Measurements from ENCODE around the gene OR2T33. TPM values are rescaled to one million over a fixed set of nuclear protein-coding genes. Genes with fewer than 3 reads are reported as not detected.

Gene OR2T33
- total and polyA plus RNA-seq, 9 donors: not detected

GRCh38 chr1:248239478-248239877 lies 38.3 kb downstream of the OR2T33 start:
- no peaks in the 10 kb centered on the region for H3K27me3 ChIP-seq
- 83 to 92% (median 88%) methylated on average over 9 of the region's 9 CpGs for WGBS, 3 donors
- no peak for DNase-seq
- intact Hi-C loops (cut with DNase I): loop anchor here in 1 of 4 donors (10.0 kb wide), 1 partner anchor 1195 kb away; no protein-coding TSS in a partner anchor
- TF ChIP-seq CTCF (IDR thresholded peaks at IDR 0.05) (no peak), POLR2A (IDR thresholded peaks at IDR 0.05) (no peak), EP300 (IDR thresholded peaks at IDR 0.05) (no peak)
- no peaks in the 10 kb centered on the region for H3K4me1 ChIP-seq (ENCODE audit: insufficient read depth)
- no peaks in the 10 kb centered on the region for H3K9me3 ChIP-seq
- H3K4me3 ChIP-seq: no peak overlapping the region
- no peak overlapping the region for H3K27ac ChIP-seq
- no peaks in the 10 kb centered on the region for H3K36me3 ChIP-seq

DNA sequence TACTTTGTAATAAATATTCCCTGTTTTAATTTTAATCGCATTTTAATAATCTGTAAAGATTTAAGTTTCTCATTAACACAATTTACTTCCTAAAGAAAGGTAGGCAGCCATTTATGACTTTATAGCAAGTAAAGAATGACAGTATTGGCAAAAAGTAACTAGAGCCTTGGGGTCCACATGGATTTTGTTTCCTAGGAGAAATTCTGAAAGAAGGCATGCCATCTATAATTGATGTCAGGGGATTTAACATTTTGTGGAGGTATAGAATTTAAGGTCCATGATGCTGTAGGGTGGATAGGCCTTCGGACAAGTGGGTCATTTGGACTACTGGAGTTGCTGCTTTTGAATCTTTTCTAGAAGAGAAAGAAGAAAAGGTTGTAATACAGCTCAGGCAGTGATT lies 46.7 kb downstream of the OR2T33 start, which contains the start of gene OR2M4:
Gene OR2M4 (plus strand): TSS at position 301 of the 400 bp plus-strand sequence. CDS start 7,512 bp downstream, outside the sequence.
- no peak within 1 kb of the TSS for H3K27ac ChIP-seq
- intact Hi-C loops (cut with DNase I): loop anchor here in 1 of 4 donors (10.0 kb wide), 1 partner anchor 1186 kb away; no protein-coding TSS in a partner anchor
- H3K27me3 ChIP-seq: no peaks in the 10 kb centered on the region
- DNase-seq: no peak
- no peak for TF ChIP-seq EP300 (IDR thresholded peaks at IDR 0.05)
- no peak for TF ChIP-seq POLR2A (IDR thresholded peaks at IDR 0.05)
- TF ChIP-seq CTCF (IDR thresholded peaks at IDR 0.05): no peak
- H3K4me1 ChIP-seq (ENCODE audit: insufficient read depth): no peaks in the 10 kb centered on the region
- H3K4me3 ChIP-seq: no peak within 1 kb of the TSS
- WGBS, 3 donors: 71 to 76% (median 73%) methylated on average over 2 of the region's 2 CpGs
- no peaks in the 10 kb centered on the region for H3K9me3 ChIP-seq
- no peaks in the 10 kb centered on the region for H3K36me3 ChIP-seq

DNA sequence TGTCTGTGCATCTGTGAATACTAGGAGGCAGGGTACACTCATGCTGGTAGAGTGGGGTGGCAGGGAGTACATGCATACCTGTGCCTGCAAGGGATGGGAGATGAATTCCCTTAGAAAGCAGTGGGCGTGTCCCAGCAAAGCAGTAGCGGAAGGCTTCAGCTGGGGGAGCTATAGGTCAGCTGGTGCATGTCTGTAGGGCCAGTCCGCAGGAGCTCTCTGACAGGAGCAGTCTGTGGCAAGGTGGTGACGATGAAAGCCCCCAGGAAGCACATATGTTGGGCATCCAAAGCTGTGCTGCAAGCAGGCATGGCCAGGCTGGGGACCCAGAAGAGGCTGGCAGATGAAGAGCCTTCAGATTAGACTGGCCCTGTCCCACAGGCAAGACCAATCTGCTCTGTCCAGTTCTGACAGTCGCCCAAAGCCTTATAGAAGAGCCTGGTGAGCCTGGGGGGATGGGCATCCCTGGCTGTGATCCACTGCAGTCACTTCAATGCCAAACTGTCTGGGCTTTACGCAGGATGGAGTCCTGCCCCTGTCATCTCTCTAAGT lies 48.3 kb downstream of the OR2T33 start:
- intact Hi-C loops (cut with DNase I): no loop called here
- WGBS, 3 donors: 51 to 70% (median 59%) methylated on average over 6 of the region's 6 CpGs

GRCh38 chr1:248225537-248225936 lies 52.2 kb downstream of the OR2T33 start:
- DNase-seq: no peak
- Histone ChIP-seq H3K9me3 (no peaks in the 10 kb centered on the region), H3K4me3 (no peak overlapping the region), H3K36me3 (no peaks in the 10 kb centered on the region), H3K4me1 (ENCODE audit: insufficient read depth) (no peaks in the 10 kb centered on the region), H3K27ac (no peak overlapping the region), H3K27me3 (no peaks in the 10 kb centered on the region)
- 75 to 83% (median 77%) methylated on average over 1 of the region's 1 CpG for WGBS, 3 donors
- TF ChIP-seq POLR2A (IDR thresholded peaks at IDR 0.05): no peak
- no peak for TF ChIP-seq CTCF (IDR thresholded peaks at IDR 0.05)
- no peak for TF ChIP-seq EP300 (IDR thresholded peaks at IDR 0.05)
- intact Hi-C loops (cut with DNase I): no loop called here

More for the DNA sequence above, 48.3 kb downstream of the OR2T33 start:
- H3K27me3 ChIP-seq: no peaks in the 10 kb centered on the region
- no peaks in the 10 kb centered on the region for H3K9me3 ChIP-seq
- no peaks in the 10 kb centered on the region for H3K36me3 ChIP-seq
- no peak overlapping the region for H3K27ac ChIP-seq
- no peak for DNase-seq
- TF ChIP-seq EP300 (IDR thresholded peaks at IDR 0.05) (no peak), POLR2A (IDR thresholded peaks at IDR 0.05) (no peak), CTCF (IDR thresholded peaks at IDR 0.05) (no peak)
- H3K4me3 ChIP-seq: no peak overlapping the region
- no peaks in the 10 kb centered on the region for H3K4me1 ChIP-seq (ENCODE audit: insufficient read depth)

Other genes starting within 250 kb of the OR2T33 start
- under 1 TPM in 5 of 7 donors, not detected in 2; 0.08 to 0.69 (median 0.17) TPM for gene OR2L2, start 247.9 kb downstream of the OR2T33 start, total RNA-seq
- under 1 TPM in 1 of 2 donors, not detected in 1; 0.12 TPM for gene OR2L2, start 247.9 kb downstream of the OR2T33 start, polyA plus RNA-seq
- gene OR2L3, start 231.1 kb downstream of the OR2T33 start, total RNA-seq: under 1 TPM in 4 of 7 donors, not detected in 3; 0.08 to 0.24 (median 0.16) TPM
- gene OR2L3, start 231.1 kb downstream of the OR2T33 start, polyA plus RNA-seq: not detected
- under 1 TPM in 3 of 7 donors, not detected in 4; 0.24 to 0.34 (median 0.25) TPM for gene OR2L13, start 182.8 kb downstream of the OR2T33 start, total RNA-seq
- under 1 TPM; 0.04 to 0.13 TPM for gene OR2L13, start 182.8 kb downstream of the OR2T33 start, polyA plus RNA-seq
- not detected for gene OR2M5, start 132.8 kb downstream of the OR2T33 start, total RNA-seq
- not detected for gene OR2M5, start 132.8 kb downstream of the OR2T33 start, polyA plus RNA-seq
- not detected for gene OR2M2, start 103.2 kb downstream of the OR2T33 start, total RNA-seq
- not detected for gene OR2M2, start 103.2 kb downstream of the OR2T33 start, polyA plus RNA-seq
- gene OR2M3, start 80.7 kb downstream of the OR2T33 start, total RNA-seq: under 1 TPM in 1 of 7 donors, not detected in 6; 0.11 TPM
- gene OR2M3, start 80.7 kb downstream of the OR2T33 start, polyA plus RNA-seq: not detected
- gene OR2M4, start 46.6 kb downstream of the OR2T33 start, total RNA-seq: under 1 TPM in 1 of 7 donors, not detected in 6; under 0.01 TPM
- not detected for gene OR2M4, start 46.6 kb downstream of the OR2T33 start, polyA plus RNA-seq
- not detected for gene OR2T12, start 25.4 kb upstream of the OR2T33 start, total RNA-seq
- not detected for gene OR2T12, start 25.4 kb upstream of the OR2T33 start, polyA plus RNA-seq
- gene OR2M7, start 46.6 kb upstream of the OR2T33 start, total RNA-seq: not detected
- not detected for gene OR2M7, start 46.6 kb upstream of the OR2T33 start, polyA plus RNA-seq
- gene OR14C36, start 70.8 kb upstream of the OR2T33 start, total RNA-seq: not detected
- not detected for gene OR14C36, start 70.8 kb upstream of the OR2T33 start, polyA plus RNA-seq
- not detected for gene OR2T4, start 83.7 kb upstream of the OR2T33 start, total RNA-seq
- not detected for gene OR2T4, start 83.7 kb upstream of the OR2T33 start, polyA plus RNA-seq
- not detected for gene OR2T6, start 97.8 kb upstream of the OR2T33 start, total RNA-seq
- not detected for gene OR2T6, start 97.8 kb upstream of the OR2T33 start, polyA plus RNA-seq
- gene OR2T1, start 125.1 kb upstream of the OR2T33 start, total RNA-seq: not detected
- gene OR2T1, start 125.1 kb upstream of the OR2T33 start, polyA plus RNA-seq: not detected
- gene OR2T2, start 167.7 kb upstream of the OR2T33 start, total RNA-seq: under 1 TPM in 2 of 7 donors, not detected in 5; 0.10 to 0.46 TPM
- not detected for gene OR2T2, start 167.7 kb upstream of the OR2T33 start, polyA plus RNA-seq
- gene OR2T3, start 195.4 kb upstream of the OR2T33 start, total RNA-seq: not detected
- not detected for gene OR2T3, start 195.4 kb upstream of the OR2T33 start, polyA plus RNA-seq
- under 1 TPM in 1 of 7 donors, not detected in 6; 0.10 TPM for gene OR2T5, start 210.6 kb upstream of the OR2T33 start, total RNA-seq
- not detected for gene OR2T5, start 210.6 kb upstream of the OR2T33 start, polyA plus RNA-seq
- under 1 TPM in 1 of 7 donors, not detected in 6; 0.23 TPM for gene OR2G6, start 230.1 kb upstream of the OR2T33 start, total RNA-seq
- gene OR2G6, start 230.1 kb upstream of the OR2T33 start, polyA plus RNA-seq: not detected